Activated naive CD4-positive, alpha-beta T cell treated with anti-CD3 and anti-CD28 coated beads, Interleukin-2, amount 50 U/mL, for 24 hours (primary cell): ENCODE measurements around the gene RAP1GAP.

Experiments
- H3K27ac Mint-ChIP-seq: one replicate; pipeline ENCODE4 v1.8.0; 2021; ENCODE audit warnings: mild to moderate bottlenecking, mixed read lengths
- H3K27me3 Mint-ChIP-seq: one replicate; pipeline ENCODE4 v1.8.0; 2021; ENCODE audit warnings: mixed read lengths
- H3K36me3 Mint-ChIP-seq: one replicate; pipeline ENCODE4 v1.8.0; 2021; ENCODE audit warnings: mixed read lengths
- H3K4me1 Mint-ChIP-seq: one replicate; pipeline ENCODE4 v1.8.0; 2021; ENCODE audit warnings: mixed read lengths
- H3K4me3 Mint-ChIP-seq: one replicate; pipeline ENCODE4 v1.8.0; 2021; ENCODE audit warnings: mild to moderate bottlenecking, mixed read lengths
- H3K9me3 Mint-ChIP-seq: one replicate; pipeline ENCODE4 v1.8.0; 2021; ENCODE audit warnings: mixed read lengths

The RAP1GAP gene

DNA sequence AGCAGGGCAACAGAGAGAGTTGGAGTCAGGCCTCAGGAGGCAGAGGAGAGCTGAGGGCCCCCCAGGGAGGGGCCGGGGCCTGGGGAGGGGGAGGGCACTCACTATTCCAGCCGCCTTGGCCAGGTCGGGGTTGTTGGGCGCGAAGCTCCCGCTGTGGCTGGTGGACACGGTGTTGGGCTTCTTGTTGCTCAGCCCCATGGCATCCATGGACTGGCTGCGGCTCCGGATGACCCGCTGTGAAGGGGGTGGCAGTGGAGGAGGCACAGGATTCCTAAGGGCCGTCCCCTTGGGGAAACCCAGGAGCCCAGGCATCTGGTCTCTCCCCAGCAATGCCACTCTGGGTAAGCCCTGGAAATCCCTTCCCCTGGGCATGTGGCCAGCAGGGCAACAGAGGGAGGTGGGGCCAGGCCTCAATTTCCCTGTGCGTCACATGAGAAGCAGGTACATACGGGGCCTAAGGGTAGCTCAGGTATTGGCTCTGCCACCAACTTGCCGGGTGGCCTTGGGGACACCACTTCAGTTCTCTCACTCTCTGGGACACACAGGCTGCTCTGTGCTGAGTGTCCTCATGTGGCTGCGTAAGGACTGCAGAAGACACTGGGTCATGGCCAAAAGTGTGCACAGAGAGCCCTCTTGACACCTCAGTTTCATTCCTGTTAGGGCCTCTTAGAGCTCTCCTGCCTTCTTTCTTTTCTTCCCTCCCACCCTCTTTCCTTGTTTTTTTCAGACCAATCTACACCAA is 63.0 kb downstream of the RAP1GAP start:
- peaks cover 3% of the 10 kb centered on the region for H3K27me3 Mint-ChIP-seq
- H3K27ac Mint-ChIP-seq, result no peak overlapping the region
- H3K4me1 Mint-ChIP-seq, result peaks cover 5% of the 10 kb centered on the region

DNA sequence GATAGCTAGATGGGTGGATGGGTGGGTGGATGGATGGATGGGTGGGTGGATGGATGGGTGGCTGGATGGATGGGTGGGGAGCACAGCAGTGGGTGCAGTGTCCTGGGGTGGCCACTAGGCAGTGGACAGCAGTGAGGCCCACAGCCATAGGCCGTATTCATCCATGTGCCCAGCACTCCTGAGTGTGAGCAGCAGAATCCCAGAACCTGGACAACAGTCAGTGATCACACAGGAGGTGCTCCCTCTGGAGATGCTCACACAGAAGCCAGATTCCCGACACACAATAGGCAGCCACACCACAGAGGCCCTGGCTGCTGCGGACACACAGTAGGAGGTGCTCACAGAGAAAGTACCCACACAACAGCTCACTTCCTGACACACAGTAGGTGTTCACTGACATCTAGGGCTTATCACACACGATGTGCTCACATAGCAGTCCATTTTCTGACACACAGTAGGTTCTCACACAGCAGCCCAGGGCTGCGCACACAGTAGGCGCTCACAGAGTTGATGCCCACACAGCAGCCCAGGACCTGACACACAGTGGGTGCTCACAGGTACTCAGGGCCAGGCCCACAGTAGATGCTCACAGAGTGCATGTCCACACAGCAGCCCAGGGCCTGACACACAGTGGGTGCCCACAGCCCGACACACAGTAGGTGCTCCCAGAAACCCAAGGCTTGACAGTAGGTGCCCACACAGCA is 64.0 kb downstream of the RAP1GAP start:
- H3K27ac Mint-ChIP-seq, result no peak overlapping the region
- H3K27me3 Mint-ChIP-seq, result peaks cover 3% of the 10 kb centered on the region
- no peaks in the 10 kb centered on the region for H3K9me3 Mint-ChIP-seq
- peaks cover 5% of the 10 kb centered on the region for H3K4me1 Mint-ChIP-seq
- no peak overlapping the region for H3K4me3 Mint-ChIP-seq
- H3K36me3 Mint-ChIP-seq, result no peaks in the 10 kb centered on the region

More for the DNA sequence above, 63.0 kb downstream of the RAP1GAP start:
- H3K9me3 Mint-ChIP-seq, result no peaks in the 10 kb centered on the region
- no peaks in the 10 kb centered on the region for H3K36me3 Mint-ChIP-seq
- H3K4me3 Mint-ChIP-seq, result no peak overlapping the region

DNA sequence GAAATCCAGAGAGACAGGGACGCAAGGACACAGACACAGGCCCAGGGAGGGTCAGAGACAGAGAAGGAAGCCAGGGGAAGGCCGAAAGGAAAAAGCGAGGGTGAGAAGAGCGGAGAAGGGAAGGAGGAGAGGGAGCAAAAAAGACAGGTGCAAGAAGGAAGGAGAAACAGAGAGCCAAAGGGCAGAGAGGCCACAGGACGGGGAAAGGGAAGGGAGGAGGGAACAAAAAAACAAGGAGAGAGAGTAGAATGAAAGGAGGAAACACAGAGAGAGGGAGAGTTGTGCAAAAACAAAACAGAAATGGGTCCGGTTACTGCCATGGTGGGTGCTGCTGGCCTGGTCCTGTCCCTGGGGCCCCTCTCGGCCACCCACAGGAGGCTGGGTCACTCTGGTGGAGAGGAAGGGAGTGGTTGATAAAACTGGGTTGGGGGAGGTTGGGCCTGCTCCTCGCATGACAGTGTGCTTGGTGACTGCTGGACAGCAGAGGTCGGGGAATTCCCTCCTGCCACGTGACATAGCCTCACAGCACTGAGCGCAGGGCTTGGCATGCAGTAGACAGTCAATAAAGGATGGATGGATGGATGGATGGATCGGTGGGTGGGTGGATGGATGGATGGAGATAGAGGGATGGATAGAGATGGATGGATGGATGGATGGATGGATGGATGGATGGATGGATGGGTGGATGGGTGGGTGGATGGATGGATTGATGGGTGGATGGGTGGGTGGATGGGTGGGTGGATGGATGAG is 64.8 kb downstream of the RAP1GAP start:
- peaks cover 4% of the 10 kb centered on the region for H3K27me3 Mint-ChIP-seq
- H3K27ac Mint-ChIP-seq, result peak overlapping the region; percentile 78
- H3K36me3 Mint-ChIP-seq, result no peaks in the 10 kb centered on the region
- H3K4me1 Mint-ChIP-seq, result peaks cover 5% of the 10 kb centered on the region
- no peak overlapping the region for H3K4me3 Mint-ChIP-seq
- no peaks in the 10 kb centered on the region for H3K9me3 Mint-ChIP-seq

DNA sequence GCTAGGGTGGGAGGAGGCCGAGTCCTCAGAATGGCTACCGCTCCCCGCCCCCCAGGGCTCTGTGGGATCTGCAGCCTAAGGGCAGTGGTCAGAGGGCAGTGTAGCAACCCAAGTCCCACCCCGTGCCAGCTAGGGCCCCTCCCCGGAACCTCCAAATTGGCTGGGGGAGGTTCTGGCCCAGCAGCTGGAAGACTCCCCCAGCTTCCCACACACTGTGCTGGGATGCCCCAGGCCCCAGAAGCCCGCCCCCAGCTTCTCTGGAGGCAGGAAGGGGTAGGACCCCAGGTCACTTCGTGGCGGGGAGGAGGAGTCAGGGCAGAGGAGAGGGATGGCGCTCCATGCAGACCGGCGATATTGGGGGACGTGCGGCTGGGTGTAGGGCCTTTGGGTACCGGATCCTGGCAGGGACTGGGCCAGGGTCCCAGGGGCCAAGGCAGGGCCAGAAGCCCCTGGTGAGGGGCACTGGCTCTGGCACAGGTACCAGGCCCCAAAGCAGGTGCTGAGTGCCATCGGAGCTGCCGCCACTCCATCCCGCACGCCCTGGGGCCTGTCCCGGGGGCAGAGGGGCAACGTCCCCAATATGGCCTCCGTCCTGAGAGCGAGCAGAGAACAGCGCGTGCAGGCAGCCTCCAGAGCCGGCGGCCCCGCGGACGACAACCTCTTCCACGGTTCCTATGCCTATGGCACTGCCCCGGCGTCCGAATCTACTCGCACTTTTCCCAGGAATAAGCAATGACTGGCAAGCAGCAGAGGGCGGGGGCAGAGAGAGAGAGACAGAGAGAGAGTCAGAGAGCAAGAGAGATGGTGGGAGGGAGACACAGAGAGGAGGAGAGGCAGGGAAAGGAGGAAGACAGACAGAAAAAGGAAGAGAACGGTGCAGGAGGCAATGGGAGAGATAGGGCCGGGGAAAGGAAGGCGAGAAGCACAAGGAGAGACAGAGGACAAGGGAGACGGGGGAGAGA is 65.7 kb downstream of the RAP1GAP start:
- H3K36me3 Mint-ChIP-seq, result no peaks in the 10 kb centered on the region
- no peak overlapping the region for H3K4me3 Mint-ChIP-seq
- H3K9me3 Mint-ChIP-seq, result no peaks in the 10 kb centered on the region
- H3K4me1 Mint-ChIP-seq, result peaks cover 5% of the 10 kb centered on the region
- H3K27ac Mint-ChIP-seq, result no peak overlapping the region
- H3K27me3 Mint-ChIP-seq, result peaks cover 3% of the 10 kb centered on the region

DNA sequence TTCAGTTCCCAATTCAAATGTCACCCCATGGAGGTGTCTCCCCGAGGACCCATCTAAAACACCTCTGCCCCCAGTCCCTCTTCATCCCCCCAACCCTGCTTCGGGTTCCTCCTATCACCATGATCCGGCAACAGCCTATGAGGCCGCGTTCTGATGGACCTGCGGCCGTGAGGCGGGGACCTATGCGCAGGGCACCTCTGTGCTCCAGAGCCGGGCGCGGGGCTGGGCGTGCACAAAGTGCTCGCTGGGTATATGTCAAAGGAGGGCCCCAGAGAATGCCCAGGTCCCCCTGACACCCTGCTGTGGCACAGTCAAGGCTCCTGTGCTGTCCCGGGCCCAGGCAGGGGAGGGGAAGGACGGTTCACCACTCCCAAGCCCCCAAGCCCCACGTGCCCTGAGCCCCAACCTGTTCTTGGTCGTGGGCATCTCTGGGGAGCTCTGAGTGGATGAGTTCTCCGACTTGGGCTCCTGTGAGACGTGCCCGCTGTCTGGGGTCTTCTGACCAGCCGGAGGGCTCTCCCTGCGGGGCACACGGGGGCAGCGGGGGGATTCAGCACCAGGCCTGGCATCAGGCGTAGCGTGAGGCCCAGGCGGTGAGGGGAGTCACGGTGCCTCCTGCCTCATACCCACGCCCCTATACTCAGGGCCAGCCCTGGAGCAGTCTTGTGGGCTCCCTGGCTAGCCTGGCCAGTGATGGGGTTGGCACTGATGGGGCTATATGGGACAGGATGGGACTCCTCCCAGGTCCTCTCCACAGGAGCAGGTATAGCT is 67.7 kb downstream of the RAP1GAP start:
- Mint-ChIP-seq H3K4me3 (no peak overlapping the region), H3K9me3 (no peaks in the 10 kb centered on the region), H3K36me3 (no peaks in the 10 kb centered on the region), H3K4me1 (no peaks in the 10 kb centered on the region), H3K27ac (no peak overlapping the region), H3K27me3 (peaks cover 3% of the 10 kb centered on the region)

DNA sequence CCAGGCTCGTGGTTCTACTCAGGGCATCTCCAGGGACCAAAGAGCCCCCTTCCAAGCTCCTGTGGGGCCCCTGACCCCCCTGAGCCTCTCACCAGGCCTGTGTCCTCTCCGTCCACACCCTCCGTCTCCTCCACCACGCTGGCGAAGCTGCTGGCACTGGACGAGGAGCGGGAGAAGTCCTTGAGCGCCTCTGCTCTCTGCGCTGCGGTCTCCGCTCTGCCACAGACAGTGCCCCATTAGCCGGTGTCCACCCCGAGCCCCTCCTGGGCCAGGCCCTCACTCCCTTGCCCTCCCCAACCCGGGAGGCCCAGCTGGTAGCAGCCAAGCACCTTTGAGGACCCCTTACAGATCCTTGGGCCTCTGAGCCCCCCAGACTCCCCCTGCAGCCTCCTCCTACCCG is 69.8 kb downstream of the RAP1GAP start:
- Mint-ChIP-seq H3K9me3 (no peaks in the 10 kb centered on the region), H3K4me3 (no peak overlapping the region), H3K4me1 (no peaks in the 10 kb centered on the region), H3K27me3 (peaks cover 3% of the 10 kb centered on the region), H3K36me3 (no peaks in the 10 kb centered on the region), H3K27ac (no peak overlapping the region)

DNA sequence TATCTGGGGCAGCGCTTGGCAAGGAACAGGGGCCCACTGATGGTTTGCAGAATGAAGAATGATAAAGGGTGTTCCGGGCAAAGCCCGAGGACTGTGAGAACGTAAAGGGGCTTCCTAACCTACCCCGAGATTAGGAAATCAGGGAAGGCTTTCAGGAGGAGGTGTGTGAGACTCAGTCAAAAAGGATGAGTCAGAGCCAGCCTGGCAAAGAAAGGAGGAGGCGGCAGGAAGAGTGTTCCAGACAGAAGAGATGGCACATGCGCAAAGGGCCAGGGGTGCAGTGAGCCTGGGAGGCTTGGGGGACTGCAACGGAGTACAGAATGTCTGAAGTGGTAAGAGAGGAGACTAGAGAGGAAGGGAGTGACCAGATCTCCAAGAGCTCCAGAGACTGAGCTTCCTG is 70.3 kb downstream of the RAP1GAP start:
- H3K9me3 Mint-ChIP-seq, result no peaks in the 10 kb centered on the region
- H3K27ac Mint-ChIP-seq, result no peak overlapping the region
- no peaks in the 10 kb centered on the region for H3K36me3 Mint-ChIP-seq
- H3K27me3 Mint-ChIP-seq, result peaks cover 2% of the 10 kb centered on the region
- H3K4me1 Mint-ChIP-seq, result no peaks in the 10 kb centered on the region
- no peak overlapping the region for H3K4me3 Mint-ChIP-seq

DNA sequence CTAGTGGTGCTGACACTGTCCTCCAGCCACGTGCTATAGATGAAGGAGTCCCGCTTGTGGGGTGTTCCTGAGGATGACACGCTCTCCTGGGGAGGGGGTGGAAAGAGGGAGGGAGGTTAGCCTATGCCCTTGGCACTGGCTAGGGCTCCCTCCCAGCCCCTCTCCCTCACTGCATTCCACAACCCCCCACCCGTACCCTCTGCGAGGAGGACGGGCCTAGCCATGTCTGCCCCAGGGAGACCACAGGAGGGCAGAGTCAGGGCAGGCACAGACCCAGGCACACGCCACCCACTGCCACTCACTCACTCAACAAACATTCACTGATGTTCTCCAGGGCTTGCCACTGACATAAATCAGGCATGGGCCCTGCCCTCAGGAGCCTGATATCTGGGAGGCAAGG is 70.7 kb downstream of the RAP1GAP start:
- Mint-ChIP-seq H3K27me3 (peaks cover 2% of the 10 kb centered on the region), H3K36me3 (no peaks in the 10 kb centered on the region), H3K9me3 (no peaks in the 10 kb centered on the region), H3K27ac (no peak overlapping the region), H3K4me1 (no peaks in the 10 kb centered on the region), H3K4me3 (no peak overlapping the region)

DNA sequence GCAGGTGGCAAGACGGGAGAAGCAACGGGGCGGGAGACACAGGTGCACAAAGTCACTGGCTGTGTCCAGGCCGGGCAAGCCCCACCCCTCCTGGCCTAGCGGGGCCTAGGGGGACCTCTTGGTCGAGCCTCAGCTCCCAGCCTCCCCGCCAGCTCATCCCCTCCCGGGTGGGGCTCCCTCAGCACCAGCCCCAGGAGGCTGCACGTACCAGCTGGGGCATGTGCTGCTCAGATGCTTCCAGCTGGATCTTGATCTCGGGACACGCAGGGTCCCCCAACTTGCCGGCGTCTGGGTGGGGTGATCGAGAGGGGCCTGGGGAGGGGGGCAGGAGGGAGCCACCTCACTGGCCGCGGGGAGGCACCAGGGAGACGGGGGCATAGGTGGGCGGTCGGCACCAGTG is 71.4 kb downstream of the RAP1GAP start:
- Mint-ChIP-seq H3K27ac (no peak overlapping the region), H3K9me3 (no peaks in the 10 kb centered on the region), H3K36me3 (no peaks in the 10 kb centered on the region), H3K4me3 (no peak overlapping the region), H3K4me1 (no peaks in the 10 kb centered on the region), H3K27me3 (peaks cover 2% of the 10 kb centered on the region)

DNA sequence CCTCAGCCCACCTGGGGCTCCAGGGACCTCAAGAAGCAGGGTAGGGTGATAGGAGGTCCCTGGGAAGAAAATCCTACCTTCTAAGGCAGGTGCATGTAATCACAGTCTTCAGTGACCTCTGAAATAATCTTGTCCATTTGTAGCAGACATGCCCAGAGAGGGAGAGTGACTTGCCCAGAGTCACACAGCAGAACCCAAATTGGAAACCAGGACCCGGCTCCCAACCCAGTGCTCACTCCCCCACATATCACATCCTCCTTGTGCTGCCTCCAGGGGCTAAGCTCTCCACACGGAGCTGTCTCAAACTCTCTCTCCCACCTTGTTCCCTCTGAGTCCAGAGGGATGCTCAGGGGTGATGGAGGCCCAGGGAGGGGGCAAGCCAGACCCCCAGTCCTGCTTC is 72.5 kb downstream of the RAP1GAP start:
- no peaks in the 10 kb centered on the region for H3K36me3 Mint-ChIP-seq
- H3K9me3 Mint-ChIP-seq, result no peaks in the 10 kb centered on the region
- H3K4me1 Mint-ChIP-seq, result no peaks in the 10 kb centered on the region

DNA sequence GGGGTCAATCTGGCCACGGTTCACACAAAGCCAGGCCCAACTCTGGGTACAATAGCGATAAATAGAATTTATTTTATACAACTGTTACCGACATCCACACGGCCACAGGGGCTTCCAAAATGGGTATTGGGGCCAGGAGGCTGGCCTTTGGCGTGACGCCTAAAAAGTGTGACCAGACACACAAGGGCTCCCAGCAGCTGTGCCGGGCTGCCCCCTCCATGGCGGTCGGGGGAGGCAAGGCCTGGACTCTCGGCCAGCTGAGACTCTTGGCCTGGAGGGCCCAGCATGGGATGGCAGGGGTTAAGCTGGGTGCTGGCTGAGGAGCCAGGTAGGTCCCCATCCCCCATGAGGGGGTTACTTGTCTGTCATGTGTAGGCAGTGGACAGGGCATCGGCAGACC is 73.0 kb downstream of the RAP1GAP start:
- Mint-ChIP-seq H3K4me1 (no peaks in the 10 kb centered on the region), H3K27me3 (peaks cover 5% of the 10 kb centered on the region), H3K27ac (no peak overlapping the region), H3K4me3 (no peak overlapping the region), H3K9me3 (no peaks in the 10 kb centered on the region), H3K36me3 (no peaks in the 10 kb centered on the region)

More for the DNA sequence above, 72.5 kb downstream of the RAP1GAP start:
- no peak overlapping the region for H3K4me3 Mint-ChIP-seq
- peaks cover 5% of the 10 kb centered on the region for H3K27me3 Mint-ChIP-seq
- H3K27ac Mint-ChIP-seq, result no peak overlapping the region

DNA sequence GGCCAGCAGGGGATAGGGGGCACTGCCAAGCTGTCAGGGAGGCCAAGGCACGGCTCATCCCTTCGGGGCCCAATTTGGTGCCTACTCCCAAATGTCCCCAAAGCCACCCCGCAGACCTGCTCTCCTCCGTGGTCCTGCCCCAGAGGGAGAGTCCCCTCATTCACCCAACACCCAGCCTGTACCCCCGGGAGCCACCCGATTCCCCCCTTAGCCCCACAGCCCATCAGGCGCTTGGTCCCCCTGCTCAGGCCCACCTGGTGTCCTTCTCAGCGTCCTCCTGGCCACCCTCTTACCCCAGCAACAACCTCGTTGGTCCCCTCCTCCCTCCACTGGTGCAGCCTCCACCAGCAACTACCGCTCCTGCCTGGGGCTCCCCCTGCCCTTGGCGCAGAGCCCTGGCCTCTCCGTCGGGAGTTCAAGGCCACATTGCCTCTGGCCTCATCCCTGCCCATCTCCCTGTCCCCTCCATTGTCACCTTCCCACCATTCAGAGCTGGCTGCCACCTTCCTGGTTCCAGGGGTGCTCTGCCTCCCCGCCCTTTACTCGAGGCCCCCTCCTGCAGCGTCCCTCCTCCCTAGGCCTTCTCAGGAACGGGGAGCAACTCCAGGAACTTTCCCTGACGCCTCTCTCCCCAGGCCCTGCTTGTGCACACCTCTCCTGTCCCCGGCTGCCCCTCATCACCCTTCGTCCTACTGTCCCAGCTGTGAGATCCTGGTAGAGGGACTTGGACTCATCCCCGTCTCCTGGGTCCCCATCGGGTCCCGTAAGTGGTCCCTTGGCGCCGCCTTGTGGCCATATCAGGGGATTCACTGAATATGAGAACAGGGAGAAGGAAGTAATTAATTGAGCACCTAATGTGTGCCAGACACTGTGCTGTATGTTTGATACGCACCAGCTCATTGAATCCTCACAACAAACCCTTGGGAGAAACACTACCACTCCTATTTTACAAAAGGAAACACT is 73.9 kb downstream of the RAP1GAP start:
- Mint-ChIP-seq H3K36me3 (no peaks in the 10 kb centered on the region), H3K27ac (no peak overlapping the region), H3K9me3 (no peaks in the 10 kb centered on the region), H3K27me3 (peaks cover 5% of the 10 kb centered on the region), H3K4me1 (no peaks in the 10 kb centered on the region), H3K4me3 (no peak overlapping the region)

DNA sequence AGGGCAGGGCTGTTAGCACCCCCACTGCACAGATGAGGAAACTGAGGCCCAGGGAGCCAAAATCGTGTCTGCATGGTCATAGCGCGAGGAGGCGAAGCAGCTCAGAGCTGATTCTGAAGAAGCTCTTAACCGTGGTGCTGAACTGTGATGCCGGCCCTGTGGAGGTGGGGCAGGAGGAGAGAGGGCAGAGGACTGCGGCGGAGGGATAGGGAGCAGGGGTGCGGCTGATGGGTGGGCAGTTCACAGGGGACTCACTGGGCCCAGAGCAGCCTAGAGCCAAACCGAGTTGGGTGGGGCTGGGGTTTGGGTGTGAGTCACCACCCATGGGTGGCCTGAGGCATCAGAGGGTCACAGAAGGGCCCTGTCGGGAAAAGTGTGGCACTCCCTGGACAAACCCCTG is 74.7 kb downstream of the RAP1GAP start:
- Mint-ChIP-seq H3K27ac (no peak overlapping the region), H3K4me3 (no peak overlapping the region), H3K4me1 (no peaks in the 10 kb centered on the region), H3K27me3 (peaks cover 4% of the 10 kb centered on the region), H3K36me3 (no peaks in the 10 kb centered on the region), H3K9me3 (no peaks in the 10 kb centered on the region)

DNA sequence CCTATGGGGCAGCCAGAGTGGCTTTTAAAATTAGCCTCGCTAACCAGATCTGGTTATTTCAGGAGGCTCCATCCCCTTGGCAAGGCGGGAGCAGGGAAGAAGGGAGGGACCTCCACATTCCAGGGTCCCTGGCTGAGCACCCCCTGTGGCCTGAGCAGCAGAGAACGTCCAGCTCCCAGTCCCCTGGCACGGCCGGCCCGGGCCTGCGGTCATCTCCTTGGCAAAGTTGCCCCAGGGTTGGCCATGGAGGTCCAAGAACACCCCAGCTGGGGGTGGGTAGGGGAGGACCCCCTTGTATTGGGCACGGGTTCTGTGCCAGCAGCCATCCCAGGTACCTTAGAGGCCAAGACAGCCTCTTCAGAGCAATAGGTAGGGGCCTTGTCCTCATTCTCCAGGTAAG is 75.9 kb downstream of the RAP1GAP start:
- no peaks in the 10 kb centered on the region for H3K36me3 Mint-ChIP-seq
- H3K27ac Mint-ChIP-seq, result no peak overlapping the region
- H3K4me1 Mint-ChIP-seq, result no peaks in the 10 kb centered on the region
- H3K4me3 Mint-ChIP-seq, result no peak overlapping the region
- H3K27me3 Mint-ChIP-seq, result peaks cover 4% of the 10 kb centered on the region
- no peaks in the 10 kb centered on the region for H3K9me3 Mint-ChIP-seq
